Keratinocyte (primary cell): ENCODE data around the gene MAGI2. TPM values are rescaled to one million over a fixed set of nuclear protein-coding genes. Genes with fewer than 3 reads are reported as not detected.

Experiments
- DNase-seq: peaks from one replicate; pipeline ENCODE4 v3.0.0-alpha.2; 2011; ENCODE audit warnings: low read depth, missing footprints, low spot score
- FAIRE-seq: peaks from 2 replicates; lab custom pipeline; 2011; peaks lifted over from hg19 to GRCh38; lab: Jason Lieb, UNC
- H2AFZ ChIP-seq: 2 replicates; pipeline ENCODE4 v1.6.0; 2012; ENCODE audit warnings: low read length, control low read depth, inconsistent platforms; ENCODE audit not compliant: control insufficient read depth
- H3K27ac ChIP-seq: 2 replicates; pipeline ENCODE4 v1.5.1; 2011; ENCODE audit warnings: low read length; ENCODE audit not compliant: control insufficient read depth, insufficient read depth
- H3K27me3 ChIP-seq: 3 replicates; pipeline ENCODE4 v1.6.0; 2011; ENCODE audit warnings: low read length; ENCODE audit not compliant: control insufficient read depth, insufficient read depth; ENCODE audit errors: extremely low read depth
- H3K36me3 ChIP-seq, 2 experiments: 2 replicates in 1 of 2; 3 replicates in 1 of 2; pipeline ENCODE4 v1.5.1; 2011; ENCODE audit warnings: low read length in 2 of 2, mild to moderate bottlenecking in 1 of 2; ENCODE audit not compliant: control insufficient read depth in 2 of 2, insufficient read depth in 2 of 2; ENCODE audit errors: extremely low read depth in 1 of 2
- H3K4me1 ChIP-seq: 3 replicates; pipeline ENCODE4 v1.5.1; 2011; ENCODE audit warnings: low read length; ENCODE audit not compliant: control insufficient read depth, insufficient read depth; ENCODE audit errors: extremely low read depth
- H3K4me2 ChIP-seq: 3 replicates; pipeline ENCODE4 v1.6.0; 2011; ENCODE audit warnings: low read depth, low read length; ENCODE audit not compliant: control insufficient read depth, insufficient read depth; ENCODE audit errors: extremely low read depth
- H3K4me3 ChIP-seq, 3 experiments: fragments of 200-600 bp in 1 of 3; sonication (generic) in 1 of 3; 2 replicates in 2 of 3; 3 replicates in 1 of 3; pipeline ENCODE4 v1.5.1; 2011 to 2016; ENCODE audit warnings: low read length in 3 of 3, mild to moderate bottlenecking in 3 of 3, control low read depth in 2 of 3, inconsistent platforms in 1 of 3, low read depth in 1 of 3, mixed read lengths in 1 of 3, mixed run types in 1 of 3, moderate library complexity in 1 of 3; ENCODE audit not compliant: control insufficient read depth in 2 of 3, insufficient read depth in 2 of 3; ENCODE audit errors: extremely low read depth in 1 of 3
- H3K79me2 ChIP-seq: 2 replicates; pipeline ENCODE4 v1.6.0; 2012; ENCODE audit warnings: low read length; ENCODE audit not compliant: control insufficient read depth, insufficient read depth
- H3K9ac ChIP-seq: 3 replicates; pipeline ENCODE4 v1.6.0; 2011; ENCODE audit warnings: low read length; ENCODE audit not compliant: control insufficient read depth, insufficient read depth; ENCODE audit errors: extremely low read depth
- H3K9me1 ChIP-seq: 3 replicates; pipeline ENCODE4 v1.6.0; 2011; ENCODE audit warnings: low read length; ENCODE audit not compliant: control insufficient read depth, insufficient read depth; ENCODE audit errors: extremely low read depth
- H3K9me3 ChIP-seq: 2 replicates; pipeline ENCODE4 v1.5.1; 2012; ENCODE audit warnings: low read depth, low read length; ENCODE audit not compliant: control insufficient read depth
- H4K20me1 ChIP-seq: 3 replicates; pipeline ENCODE4 v1.6.0; 2011; ENCODE audit warnings: low read length; ENCODE audit not compliant: control insufficient read depth, insufficient read depth; ENCODE audit errors: extremely low read depth
- EZH2 ChIP-seq: IDR thresholded peaks from one replicate; pipeline ENCODE4 v1.6.1; 2012; ENCODE audit warnings: inconsistent platforms, mild to moderate bottlenecking, low read length, moderate library complexity
- dilution Hi-C: fragments of 300-500 bp; cut with MboI; formaldehyde crosslinking; loops from one replicate; pipeline ENCODE4 v1.7.0; 2020; ENCODE audit warnings: low sequenced_read_pairs; ENCODE audit not compliant: extremely low pct_ligation_motif_present
- polyA plus RNA-seq, 5 experiments: library from polyadenylated mRNA; depleted of rRNA in 3 of 5; stranded (reverse) in 3 of 5; stranded (forward) in 1 of 5; unstranded in 1 of 5; fragments of >200 nt; gene quantifications; 1 replicate in 1 of 5; 2 replicates in 3 of 5; 3 replicates in 1 of 5; pipeline versions ENCODE4 v1.2.1 to v1.2.3, GENCODE V29; 2011 to 2012; ENCODE audit warnings: missing spikeins in 2 of 5, low read depth in 1 of 5, low replicate concordance in 1 of 5
- TF ChIP-seq, protein P1 (sequence below), 3 experiments: IDR thresholded peaks in 1 of 3; conservative IDR thresholded peaks in 1 of 3; optimal IDR thresholded peaks in 1 of 3; 2 replicates in 2 of 3; 3 replicates in 1 of 3; pipeline versions ENCODE3 to v1.5.1; 2011; ENCODE audit warnings: low read length in 3 of 3, mild to moderate bottlenecking in 3 of 3, moderate library complexity in 2 of 3, control low read depth in 1 of 3, inconsistent platforms in 1 of 3; ENCODE audit not compliant: insufficient read depth in 2 of 3; ENCODE audit errors: extremely low read depth in 1 of 3

MAGI2 gene
- polyA plus RNA-seq, 1 donor (not counting 4 experiments of a cell fraction or from before 2014, with no cell fraction given), result 0.07 TPM

DNA sequence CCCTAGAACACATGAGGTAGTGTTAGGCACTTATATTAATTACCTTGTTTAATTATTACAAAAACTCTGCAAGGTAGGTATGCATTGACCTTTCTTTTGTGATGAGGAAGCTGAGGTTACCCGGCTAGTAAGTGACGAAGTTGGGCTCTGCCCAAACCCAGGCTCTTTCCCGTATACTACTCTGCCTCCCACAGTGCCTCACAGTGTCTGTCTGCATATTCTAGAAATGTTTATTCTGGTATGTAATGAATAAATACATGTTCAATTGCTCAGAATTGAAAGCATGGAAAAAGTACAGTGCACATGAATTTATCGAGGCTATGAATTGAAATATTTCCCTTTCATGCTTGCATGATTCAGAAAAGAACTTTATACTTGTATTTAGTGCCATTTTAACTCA is 1350.0 kb downstream of the MAGI2 start:
- no peaks in the 10 kb centered on the region for H3K9me3 ChIP-seq
- H3K79me2 ChIP-seq, result no peaks in the 10 kb centered on the region
- H3K9ac ChIP-seq, result no peak overlapping the region
- H4K20me1 ChIP-seq, result no peaks in the 10 kb centered on the region
- no peaks in the 10 kb centered on the region for H3K4me1 ChIP-seq
- DNase-seq, result no peak
- H3K36me3 ChIP-seq, result no peaks in the 10 kb centered on the region
- H3K4me3 ChIP-seq, result no peak overlapping the region
- H2AFZ ChIP-seq, result no peak overlapping the region
- no peak overlapping the region for H3K4me2 ChIP-seq
- no peaks in the 10 kb centered on the region for H3K27me3 ChIP-seq
- H3K27ac ChIP-seq, result no peak overlapping the region
- dilution Hi-C loops, result no loop called here
- no peak for FAIRE-seq
- no peak for TF ChIP-seq EZH2
- TF ChIP-seq, protein P1, sequence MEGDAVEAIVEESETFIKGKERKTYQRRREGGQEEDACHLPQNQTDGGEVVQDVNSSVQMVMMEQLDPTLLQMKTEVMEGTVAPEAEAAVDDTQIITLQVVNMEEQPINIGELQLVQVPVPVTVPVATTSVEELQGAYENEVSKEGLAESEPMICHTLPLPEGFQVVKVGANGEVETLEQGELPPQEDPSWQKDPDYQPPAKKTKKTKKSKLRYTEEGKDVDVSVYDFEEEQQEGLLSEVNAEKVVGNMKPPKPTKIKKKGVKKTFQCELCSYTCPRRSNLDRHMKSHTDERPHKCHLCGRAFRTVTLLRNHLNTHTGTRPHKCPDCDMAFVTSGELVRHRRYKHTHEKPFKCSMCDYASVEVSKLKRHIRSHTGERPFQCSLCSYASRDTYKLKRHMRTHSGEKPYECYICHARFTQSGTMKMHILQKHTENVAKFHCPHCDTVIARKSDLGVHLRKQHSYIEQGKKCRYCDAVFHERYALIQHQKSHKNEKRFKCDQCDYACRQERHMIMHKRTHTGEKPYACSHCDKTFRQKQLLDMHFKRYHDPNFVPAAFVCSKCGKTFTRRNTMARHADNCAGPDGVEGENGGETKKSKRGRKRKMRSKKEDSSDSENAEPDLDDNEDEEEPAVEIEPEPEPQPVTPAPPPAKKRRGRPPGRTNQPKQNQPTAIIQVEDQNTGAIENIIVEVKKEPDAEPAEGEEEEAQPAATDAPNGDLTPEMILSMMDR (optimal IDR thresholded peaks at IDR 0.05 in 1 of 3, IDR thresholded peaks at IDR 0.05 in 1 of 3, conservative IDR thresholded peaks at IDR 0.05 in 1 of 3; ENCODE audit: extremely low read depth in 1 of 3, insufficient read depth in 2 of 3, low read length in 3 of 3), result no peak
- no peaks in the 10 kb centered on the region for H3K9me1 ChIP-seq

DNA sequence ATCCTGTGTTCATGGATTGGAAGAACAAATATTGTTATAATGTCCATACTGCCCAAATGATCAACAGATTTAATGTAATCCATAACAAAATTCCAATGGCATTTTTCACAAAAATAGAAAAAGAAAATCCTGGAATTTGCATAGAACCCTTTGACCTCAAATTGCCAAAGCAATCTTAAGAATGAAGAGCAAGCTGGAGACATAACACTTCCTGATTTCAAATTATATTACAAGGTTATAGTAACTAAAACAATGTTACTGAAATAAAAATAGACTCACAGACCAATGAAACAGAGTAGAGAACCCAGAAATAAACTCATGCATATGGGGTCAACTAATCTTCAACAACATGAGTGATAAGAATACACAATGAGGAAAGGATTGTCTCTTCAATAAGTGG is 1352.4 kb downstream of the MAGI2 start:
- Histone ChIP-seq H3K9me3 (no peaks in the 10 kb centered on the region), H3K27ac (no peak overlapping the region), H3K9ac (no peak overlapping the region), H3K9me1 (no peaks in the 10 kb centered on the region), H3K36me3 (no peaks in the 10 kb centered on the region), H4K20me1 (no peaks in the 10 kb centered on the region), H2AFZ (no peak overlapping the region), H3K27me3 (no peaks in the 10 kb centered on the region), H3K4me3 (no peak overlapping the region), H3K4me1 (no peaks in the 10 kb centered on the region), H3K4me2 (no peak overlapping the region), H3K79me2 (no peaks in the 10 kb centered on the region)
- FAIRE-seq (no peak), DNase-seq (no peak)
- TF ChIP-seq, protein P1 (optimal IDR thresholded peaks at IDR 0.05 in 1 of 3, IDR thresholded peaks at IDR 0.05 in 1 of 3, conservative IDR thresholded peaks at IDR 0.05 in 1 of 3; ENCODE audit: extremely low read depth in 1 of 3, insufficient read depth in 2 of 3, low read length in 3 of 3), result no peak
- TF ChIP-seq EZH2, result no peak
- dilution Hi-C loops, result no loop called here
